NCI-H2081 (cell line): Measurements from ENCODE around the gene PCBP3.

Experiments used
- DNase-seq, 2 experiments: peaks; one replicate each; lab custom pipeline; 2025; lab: John Stamatoyannopoulos, UW

Gene PCBP3

DNA sequence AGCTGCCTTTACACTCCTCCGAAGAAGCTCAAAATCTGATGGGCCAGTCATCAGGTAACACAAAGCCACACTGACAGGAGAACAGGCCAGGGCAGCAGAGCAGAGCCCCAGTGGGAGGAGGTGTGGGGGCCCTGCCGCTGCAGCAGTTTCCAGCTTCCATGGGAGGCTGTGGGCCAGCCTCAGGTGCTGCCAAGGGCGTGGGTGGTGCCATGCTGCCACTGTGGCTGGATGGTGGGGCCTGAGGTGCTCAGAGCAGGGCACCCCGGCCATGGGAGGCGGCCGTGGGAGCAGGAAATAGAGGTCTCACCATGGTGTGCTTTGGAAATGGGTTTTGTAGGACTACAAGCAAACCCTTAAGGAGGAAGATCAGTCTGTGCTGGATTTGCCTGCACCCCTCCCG lies 287.3 kb downstream of the PCBP3 start:
- no peak for DNase-seq

DNA sequence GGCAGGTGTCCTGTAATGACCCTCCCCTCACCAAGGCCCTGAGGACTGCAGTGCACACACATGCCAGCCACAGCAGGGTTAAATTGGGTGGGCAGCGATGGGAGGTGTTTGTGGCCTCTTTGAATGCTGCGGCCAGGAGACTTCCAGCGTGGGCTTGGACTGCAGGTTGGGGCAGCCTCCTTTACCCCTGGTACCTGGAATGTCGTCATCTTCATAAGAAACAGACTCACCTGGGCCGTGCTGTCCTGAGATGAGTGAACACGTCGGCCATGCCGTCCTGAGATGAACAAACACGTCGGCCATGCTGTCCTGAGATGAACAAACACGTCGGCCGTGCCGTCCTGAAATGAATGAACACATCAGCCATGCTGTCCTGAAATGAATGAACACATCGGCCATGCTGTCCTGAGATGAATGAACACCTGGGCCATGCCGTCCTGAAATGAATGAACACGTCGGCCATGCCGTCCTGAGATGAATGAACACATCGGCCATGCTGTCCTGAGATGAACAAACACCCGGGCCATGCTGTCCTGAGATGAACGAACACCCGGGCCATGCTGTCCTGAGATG lies 288.0 kb downstream of the PCBP3 start:
- no peak for DNase-seq

DNA sequence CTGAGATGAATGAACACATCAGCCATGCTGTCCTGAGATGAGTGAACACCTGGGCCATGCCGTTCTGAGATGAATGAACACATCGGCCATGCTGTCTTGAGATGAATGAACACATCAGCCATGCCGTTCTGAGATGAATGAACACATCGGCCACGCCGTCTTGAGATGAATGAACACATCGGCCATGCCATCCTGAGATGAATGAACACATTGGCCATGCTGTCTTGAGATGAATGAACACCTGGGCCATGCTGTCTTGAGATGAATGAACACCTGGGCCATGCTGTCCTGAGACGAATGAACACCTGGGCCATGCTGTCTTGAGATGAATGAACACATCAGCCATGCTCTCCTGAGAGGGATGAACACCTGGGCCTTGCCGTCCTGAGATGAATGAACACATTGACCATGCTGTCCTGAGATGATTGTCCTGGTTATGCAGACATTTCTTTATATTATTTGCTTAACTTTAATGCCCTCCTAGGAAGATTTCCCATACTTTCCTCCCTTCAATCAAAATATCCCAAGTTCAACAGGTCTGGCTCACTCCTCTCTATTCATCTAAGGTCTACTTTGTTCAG lies 289.5 kb downstream of the PCBP3 start:
- DNase-seq: no peak

DNA sequence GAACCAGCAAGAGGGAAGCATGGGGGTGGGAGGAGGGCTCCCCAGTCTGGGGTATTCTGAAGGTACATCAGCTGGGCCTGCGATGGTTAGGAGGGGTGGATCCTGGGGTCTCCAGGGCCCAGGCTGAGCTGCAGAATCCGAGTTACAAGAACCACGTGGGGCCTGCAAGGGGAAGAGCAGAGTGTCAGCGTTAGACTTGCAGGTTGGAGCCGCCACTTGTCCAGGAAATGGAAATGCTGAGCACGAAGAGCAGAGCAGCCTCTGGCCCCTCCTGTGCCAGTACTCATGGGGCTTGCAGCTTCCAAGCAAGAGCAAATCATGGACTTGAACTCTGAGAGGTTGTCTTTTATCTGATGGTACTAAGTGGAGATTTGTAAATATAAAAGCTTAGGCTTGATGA lies 290.6 kb downstream of the PCBP3 start:
- DNase-seq: no peak

DNA sequence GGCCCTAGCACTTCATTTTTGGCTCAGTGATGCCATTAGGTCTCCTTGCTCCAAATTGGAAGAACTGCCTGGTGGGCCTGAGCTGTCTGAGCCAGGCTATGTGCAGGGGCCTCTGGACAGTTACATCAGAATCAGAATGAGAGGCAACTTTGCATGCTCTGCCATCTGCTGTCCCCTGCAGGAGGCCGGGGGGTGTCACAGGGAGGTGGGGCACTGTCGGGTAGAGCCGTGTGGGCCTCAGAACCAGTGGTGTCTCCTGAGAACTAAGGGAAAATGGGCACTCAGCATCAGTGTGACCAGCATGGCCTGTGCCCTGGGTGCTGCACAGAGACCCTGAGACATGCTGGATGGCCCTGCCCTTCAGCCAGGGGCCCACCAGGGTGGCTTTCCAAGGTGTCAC lies 291.0 kb downstream of the PCBP3 start:
- DNase-seq: no peak

DNA sequence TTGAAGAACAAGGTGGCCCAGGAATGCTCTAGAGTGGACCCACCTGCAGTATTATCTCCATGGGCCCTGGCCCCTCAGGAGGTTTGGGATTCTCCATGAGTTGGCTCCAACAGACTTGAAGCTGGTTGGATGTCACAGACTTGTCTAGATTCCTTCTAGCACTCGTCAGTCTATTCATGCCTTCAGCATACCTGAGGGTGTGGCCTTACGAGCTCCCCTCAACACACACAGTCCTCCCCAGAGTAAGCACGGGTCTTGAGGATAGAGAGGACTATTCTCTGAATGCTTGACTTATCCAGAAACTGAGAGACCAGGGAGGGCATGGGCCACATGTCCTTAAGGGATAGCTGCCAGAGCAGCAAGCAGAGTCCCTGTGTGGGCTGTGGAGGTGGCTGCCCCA lies 292.1 kb downstream of the PCBP3 start:
- no peak for DNase-seq

DNA sequence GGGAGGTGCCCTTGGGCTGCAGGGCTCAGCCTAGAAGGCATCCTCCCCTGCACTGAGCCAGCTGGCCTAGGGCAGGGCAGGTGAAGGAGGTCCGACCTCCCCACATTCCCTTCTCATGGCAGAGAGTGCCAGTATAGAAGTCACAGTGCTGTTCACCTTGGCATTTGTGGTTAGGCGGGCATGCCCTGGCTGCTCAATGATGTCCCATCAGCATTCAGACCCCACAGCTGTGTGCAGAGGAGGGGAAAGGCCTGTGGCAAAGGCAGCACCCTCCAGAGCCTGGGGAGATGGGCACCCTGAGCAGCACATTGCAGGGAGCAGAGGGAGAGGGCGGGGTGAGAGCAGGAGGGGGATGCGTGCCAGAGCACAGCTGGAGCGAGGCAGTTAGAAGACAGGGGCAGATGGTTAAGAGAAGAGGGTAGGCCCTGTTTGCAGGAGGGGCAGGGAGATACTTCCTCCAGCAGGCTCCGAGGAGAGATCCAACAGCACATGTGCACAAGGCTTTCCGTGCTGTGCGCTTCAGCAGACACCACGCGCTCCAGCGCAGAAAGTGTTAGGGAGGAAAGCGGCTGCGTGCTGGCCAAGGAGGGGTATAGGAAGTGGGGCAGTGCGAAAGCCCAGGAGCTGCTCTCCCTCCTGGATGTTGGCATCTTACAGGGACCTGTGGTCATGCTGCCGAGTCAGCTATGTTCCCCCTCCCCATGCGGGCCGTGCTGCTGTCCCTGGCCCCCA lies 294.4 kb downstream of the PCBP3 start:
- DNase-seq: no peak

DNA sequence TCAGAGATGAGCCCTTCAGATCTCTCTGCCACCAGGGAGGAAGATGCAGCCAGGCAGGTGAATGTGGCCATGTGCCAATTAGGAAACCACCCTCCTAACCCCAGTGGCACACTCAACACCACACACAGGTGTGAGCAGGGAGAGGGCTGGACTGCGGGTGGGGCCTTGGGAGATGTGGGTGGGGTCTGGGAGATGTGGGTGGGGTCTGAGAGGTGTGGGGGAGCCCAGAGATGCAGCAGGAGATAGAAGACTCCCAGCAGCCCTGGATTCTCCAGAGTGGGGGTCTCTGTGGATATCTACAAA lies 294.9 kb downstream of the PCBP3 start:
- DNase-seq: no peak

DNA sequence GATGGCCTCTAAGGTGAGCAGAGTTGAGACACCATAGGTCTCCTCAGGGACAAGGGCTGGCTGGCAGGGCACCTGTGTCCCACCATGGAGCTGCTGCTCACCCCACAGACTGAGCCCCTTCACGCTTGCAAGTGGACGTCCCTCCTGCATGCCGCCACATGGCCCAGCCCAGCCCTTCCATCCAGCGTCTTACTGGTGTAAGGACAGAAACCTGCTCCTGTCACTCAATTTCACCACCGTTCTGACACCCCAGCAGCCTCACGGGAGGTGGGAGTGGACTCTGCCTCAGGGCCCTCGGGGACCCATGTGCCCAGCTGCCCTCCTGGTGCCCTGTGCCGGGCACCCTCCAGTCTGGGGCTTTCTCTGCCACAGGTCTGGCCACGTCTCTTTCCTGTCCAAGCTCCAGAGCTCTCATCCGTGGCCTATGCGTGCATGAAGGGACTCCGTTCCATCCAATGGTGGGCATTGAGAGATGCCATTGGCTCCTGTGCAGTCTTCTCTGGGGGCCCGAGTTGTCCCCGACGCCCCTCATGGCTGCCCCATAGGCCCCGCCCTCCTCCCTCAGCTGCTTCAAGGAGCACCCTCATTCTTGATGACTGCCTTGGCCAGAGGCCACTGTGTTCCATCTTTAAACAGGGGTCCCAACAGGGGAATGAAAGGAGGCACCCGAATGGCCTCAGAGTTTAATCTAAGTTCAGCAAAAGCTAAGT lies 295.4 kb downstream of the PCBP3 start:
- no peak for DNase-seq

DNA sequence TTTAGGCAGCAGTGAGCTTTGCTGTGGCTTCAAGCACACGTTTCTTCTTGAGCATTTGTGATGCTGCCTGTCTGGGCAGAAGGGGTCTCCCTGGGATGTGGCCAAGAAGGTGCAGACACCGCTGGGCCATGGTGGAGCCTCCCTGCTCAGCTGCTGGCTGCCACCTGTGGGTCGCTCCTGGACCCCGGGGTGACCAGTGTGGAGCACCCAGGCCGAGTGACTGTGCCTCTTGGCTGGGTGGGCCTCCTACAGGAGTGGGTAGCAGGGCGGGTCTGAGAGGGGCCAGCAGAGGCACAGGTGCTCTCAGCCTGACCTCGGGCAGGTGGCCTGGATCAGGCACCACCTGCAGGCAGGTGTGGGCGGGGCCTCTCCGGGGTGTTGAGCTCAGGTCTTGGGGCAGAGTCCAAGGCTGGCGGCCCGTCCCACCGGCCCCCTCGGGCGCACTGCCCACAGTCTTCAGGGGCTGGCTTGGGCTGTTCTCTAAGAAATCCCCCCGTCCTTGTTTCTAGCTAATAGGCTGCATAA lies 296.1 kb downstream of the PCBP3 start:
- no peak for DNase-seq

DNA sequence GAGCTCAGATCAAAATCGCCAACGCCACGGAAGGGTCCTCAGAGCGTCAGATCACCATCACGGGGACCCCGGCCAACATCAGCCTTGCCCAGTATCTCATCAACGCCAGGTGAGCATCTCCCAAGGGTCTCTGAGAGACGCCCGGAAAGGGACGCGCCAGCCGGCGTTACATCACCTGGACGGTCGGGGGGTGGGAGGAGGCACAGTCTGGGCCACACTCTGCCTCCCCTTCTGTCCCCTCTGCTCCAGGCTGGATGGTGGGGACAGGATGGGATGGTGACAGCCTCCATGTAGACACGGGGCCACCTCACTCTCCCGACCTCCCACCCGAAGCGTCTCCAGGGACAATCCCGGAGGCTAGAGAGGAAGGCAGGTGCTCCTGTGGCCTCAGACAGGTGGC lies 296.6 kb downstream of the PCBP3 start:
- no peak for DNase-seq

DNA sequence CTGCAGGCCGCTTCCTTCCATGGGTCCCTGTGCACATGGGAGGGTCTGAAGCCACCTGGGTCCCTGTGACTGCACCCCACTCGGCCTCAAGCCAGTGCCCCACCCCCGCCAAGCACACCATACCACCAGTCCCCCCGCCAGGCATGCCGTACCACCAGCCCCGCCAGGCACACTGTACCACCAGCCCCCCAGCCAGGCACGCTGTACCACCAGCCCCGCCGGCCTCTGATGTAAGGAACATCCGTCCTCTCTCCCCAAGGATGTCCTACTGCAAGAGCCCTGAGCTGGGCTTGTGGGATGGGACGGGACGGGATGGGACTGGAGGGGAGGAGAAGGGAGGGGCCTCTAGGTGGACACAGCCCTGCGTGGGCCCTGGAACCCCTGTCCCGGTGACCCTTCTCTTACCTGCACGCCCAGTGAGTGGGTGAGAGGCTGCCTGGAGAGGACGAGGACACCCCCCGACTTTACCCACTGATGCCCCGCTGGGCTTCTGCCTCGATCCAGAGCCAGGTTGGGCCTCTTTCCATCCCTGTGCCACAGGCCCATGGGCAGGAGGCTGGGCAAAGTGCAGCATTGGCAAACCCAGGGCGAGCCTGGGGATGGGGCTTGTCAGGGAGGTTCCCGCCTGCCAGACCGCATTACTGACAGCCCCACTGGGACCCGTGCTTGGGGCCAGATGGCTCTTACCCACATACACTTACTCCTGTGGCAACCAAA lies 297.3 kb downstream of the PCBP3 start:
- DNase-seq: no peak

DNA sequence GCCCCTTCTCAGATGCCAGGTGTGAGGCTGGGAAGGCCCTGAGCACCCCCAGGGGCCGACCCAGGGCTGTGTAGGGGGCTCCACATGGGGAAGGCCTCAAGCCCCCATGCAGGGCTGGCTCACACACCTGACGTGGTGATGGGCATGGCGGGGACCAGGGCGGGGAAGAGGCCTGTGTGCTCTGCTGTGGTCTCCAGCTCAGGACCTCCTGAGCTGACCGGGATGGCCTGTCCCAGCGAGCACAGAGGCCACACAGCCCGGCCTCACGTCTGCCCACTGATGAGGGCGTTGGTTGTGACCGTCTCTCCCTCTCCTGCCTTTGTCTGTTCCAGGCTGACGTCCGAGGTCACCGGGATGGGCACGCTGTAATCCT lies 297.8 kb downstream of the PCBP3 start:
- DNase-seq: no peak

DNA sequence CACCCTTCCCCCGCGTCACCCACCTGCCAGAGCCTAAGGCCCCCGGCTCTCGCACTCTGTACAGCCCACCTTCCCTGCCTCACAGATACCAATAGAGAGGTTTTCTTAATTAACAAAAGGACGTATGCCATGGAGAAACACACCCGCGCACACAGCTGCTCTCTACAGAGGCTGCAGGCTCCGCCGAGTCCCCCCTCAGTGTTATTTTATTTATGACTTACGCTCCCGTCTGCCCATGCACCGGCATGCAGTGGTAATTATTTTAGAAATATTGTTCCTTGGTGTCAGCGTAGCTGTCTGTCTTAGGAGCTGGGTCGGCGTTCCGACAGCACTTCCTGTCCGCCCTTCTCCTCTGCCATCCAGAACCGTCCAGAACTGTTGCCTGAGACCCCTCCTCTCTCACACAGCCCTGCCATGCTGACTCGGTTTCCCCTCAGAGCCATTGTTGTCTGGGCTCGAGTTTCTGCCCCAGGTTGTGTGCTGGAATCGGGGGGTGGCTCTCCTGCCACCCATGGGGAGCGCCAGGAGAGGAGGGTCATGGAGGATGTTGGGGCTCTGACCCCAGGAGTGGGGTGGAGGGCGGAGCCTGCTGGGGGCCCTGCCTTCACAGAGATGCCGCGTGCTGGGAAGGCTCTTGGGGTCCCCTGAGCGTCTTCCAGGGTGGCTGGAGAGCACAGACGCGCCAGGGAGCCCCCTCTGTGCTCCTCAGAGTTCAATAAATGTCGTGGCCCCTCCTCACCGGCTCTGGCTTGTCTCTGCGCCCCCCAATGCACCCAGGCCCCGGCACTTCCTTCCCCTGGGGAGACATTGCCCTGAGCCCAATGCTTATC lies 298.4 kb downstream of the PCBP3 start:
- no peak for DNase-seq

DNA sequence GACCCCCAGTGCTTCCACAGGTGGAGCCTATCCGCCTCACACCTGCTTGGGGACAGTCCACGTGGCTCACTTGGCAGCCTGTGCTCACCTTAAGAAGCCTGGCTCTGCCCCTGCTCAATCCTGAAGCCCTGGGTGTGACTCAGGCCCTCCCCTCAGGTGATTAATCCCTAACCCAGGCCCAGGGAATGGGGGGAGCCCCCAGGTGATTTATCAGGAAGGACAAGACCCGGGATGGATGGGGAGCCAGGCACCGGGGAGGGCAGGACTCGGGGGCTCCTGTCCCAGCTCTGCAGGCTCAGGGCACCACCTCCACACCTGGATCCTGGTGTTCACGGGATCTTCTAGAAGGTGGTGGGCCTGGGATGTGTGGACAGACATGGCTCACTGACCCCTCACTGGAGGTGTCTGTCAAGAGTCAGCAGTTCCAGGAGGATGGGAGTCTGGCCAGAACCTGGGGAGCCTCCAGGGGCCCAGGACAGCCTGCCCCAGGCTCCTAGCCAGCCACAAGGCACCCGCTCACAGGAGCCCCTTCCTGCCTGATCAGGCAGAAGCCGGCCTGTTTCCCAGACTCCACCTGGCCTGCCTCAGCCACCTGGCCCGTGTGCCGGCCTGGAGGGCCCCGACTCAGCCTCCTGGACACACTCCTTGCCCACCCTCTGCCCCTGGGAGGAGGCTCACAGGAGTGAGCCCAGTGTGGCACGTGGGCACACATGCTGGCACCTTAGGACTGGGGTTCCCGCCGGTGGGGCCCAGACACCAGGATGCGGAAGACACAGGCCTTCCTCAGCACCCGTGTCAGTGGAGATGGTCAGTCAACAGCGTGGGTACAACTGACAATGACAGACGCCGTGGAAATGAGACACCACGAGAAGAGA lies 299.5 kb downstream of the PCBP3 start:
- no peak for DNase-seq

DNA sequence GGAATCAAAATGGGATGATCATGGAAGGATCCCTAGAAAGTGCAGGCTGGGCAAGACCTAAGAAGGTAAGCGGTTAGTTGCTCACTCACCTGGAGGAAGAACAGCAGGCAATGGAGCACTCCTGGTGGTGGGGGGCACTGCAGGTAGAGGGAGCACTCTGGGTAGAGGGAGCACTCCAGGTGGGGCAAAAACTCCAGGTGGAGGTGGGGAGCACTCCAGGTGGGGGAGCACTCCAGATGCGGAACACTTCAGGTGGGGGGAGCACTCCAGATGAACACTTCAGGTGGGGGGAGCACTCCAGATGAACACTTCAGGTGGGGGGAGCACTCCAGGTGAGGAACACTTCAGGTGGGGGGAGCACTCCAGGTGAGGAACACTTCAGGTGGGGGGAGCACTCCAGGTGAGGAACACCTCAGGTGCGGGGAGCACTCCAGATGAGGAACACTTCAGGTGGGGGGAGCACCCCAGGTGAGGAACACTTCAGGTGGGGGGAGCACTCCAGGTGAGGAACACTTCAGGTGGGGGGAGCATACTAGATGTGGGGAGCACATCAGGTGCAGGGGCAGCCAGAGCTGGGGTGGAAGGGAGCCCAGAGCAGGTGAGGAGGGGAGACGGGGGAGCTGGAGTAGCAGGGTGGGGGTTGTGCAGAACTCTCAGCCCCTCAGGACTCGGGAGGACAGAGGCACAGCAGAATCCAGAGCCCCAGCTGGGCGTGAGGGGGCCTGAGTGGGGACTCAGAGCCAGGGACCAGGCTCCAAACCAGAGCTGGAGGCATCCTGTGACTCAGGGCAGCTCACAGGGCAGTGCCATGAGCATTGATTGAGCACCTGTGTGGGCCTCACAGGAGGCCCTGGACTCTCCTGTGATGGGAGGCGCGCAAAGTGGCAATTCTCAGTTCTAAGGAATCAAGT lies 300.4 kb downstream of the PCBP3 start:
- DNase-seq: no peak

DNA sequence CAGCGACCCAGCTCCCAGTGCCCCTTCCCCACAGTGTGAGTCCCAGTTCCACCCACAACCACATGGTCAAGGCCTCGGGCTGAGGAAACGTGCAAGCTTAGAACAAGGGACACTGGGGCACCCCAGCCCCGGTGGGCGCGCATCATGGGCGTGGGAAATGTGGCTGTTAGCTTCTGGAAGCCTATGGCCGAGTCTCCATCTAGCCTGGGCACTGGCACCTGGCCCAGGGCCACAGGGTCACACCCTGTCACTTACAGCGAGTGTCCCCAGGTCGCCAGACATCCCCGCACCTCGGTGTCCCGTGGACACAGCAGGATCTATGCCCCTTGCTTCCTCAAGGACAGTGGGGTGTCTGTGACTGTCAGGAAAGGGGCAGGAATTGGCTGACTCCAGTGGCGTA lies 301.1 kb downstream of the PCBP3 start:
- DNase-seq: no peak

DNA sequence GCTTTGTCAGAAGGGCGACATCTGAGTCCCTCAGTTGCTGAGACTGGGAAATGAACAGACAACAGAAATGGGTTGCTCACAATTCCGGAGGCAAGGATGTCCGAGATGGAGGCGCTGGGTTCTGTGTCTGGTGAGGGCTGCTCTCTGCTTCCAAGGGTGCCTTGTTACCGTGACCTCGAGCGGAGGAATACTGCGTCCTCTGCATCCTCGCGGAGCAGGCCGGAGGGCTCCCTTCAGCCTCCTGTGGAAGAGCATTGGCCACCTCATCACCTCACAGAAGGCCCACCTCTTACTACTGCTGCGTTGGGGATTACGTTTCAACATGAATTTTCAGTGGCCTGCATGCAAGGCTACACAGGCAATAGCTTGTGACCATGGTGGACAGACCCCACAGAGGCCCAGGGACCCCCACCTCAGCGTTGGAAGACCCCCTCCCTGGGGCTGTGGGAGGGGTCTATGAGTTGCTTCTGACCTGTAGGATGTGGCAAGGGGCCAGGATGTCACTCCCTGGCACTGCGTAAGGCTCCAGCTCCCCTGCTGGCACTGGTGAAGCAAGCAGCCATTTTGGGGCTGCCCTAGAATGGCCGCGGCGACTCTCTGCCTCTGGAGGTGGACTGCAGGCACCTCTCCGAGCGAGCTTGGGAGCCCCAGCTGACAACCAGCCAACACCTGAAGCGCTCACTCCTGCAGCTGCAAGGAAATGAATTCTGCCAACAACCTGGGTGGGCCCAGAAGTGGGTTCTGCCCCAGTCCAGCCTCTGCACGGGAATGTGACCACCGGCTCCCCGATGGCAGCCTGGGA lies 301.7 kb downstream of the PCBP3 start:
- DNase-seq: no peak

DNA sequence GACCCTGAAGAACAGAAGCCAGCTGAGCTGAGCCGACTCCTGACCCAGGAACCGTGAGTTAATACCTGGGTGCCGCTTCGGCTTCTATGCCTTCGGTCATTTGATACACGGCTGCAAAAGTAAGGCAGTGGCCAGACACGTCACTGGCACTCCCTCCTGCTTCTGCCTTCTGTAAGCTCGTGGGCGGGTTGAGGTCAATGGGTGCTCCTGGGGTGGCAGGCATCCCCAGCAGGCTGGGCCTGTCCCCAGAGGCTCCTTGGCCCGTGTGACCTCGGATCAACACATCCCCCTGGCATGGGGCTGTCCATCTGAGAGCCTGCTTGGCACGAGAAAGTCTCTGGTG lies 302.3 kb downstream of the PCBP3 start:
- DNase-seq: no peak
